HUES48 (cell line): Measurements from ENCODE around the gene RUNX2.
A peak's percentile ranks its signal among the peaks of the same experiment; 100 is the strongest.

Source experiments
- H3K27ac ChIP-seq: one replicate; pipeline ENCODE4 v1.7.0; 2013; ENCODE audit warnings: low read depth, low read length, inconsistent platforms
- H3K27me3 ChIP-seq: 2 replicates; pipeline ENCODE4 v1.6.1; 2013; ENCODE audit warnings: mild to moderate bottlenecking, low read length; ENCODE audit not compliant: control insufficient read depth, insufficient read depth
- H3K36me3 ChIP-seq: 2 replicates; pipeline ENCODE4 v1.6.1; 2013; ENCODE audit warnings: low read length; ENCODE audit not compliant: control insufficient read depth, insufficient read depth
- H3K4me1 ChIP-seq: 2 replicates; pipeline ENCODE4 v1.6.1; 2013; ENCODE audit warnings: mild to moderate bottlenecking, low read length; ENCODE audit not compliant: control insufficient read depth, insufficient read depth
- H3K4me3 ChIP-seq: 2 replicates; pipeline ENCODE4 v1.5.1; 2013; ENCODE audit warnings: mild to moderate bottlenecking, low read depth, low read length
- H3K9ac ChIP-seq: 2 replicates; pipeline ENCODE4 v1.6.1; 2013; ENCODE audit warnings: mild to moderate bottlenecking, low read depth, low read length, moderate library complexity
- H3K9me3 ChIP-seq: 2 replicates; pipeline ENCODE4 v1.6.1; 2013; ENCODE audit warnings: low read length; ENCODE audit not compliant: control insufficient read depth, insufficient read depth

Gene RUNX2

GRCh38 chr6:45654673-45655072 lies 326.5 kb downstream of the RUNX2 start:
- Histone ChIP-seq H3K4me1 (no peaks in the 10 kb centered on the region), H3K9me3 (no peaks in the 10 kb centered on the region), H3K27ac (no peak overlapping the region), H3K27me3 (no peaks in the 10 kb centered on the region), H3K36me3 (no peaks in the 10 kb centered on the region), H3K9ac (no peak overlapping the region), H3K4me3 (no peak overlapping the region)

- Histone ChIP-seq H3K9me3 (no peaks in the 10 kb centered on the region), H3K4me1 (no peaks in the 10 kb centered on the region), H3K36me3 (no peaks in the 10 kb centered on the region), H3K27me3 (no peaks in the 10 kb centered on the region), H3K4me3 (no peak overlapping the region), H3K27ac (peak overlapping the region; percentile 48), H3K9ac (no peak overlapping the region)
These were observed 327.8 kb downstream of the RUNX2 start for GRCh38 chr6:45655745-45656476.

GRCh38 chr6:45657226-45657625 lies 329.1 kb downstream of the RUNX2 start:
- H3K4me3 ChIP-seq, result no peak overlapping the region
- H3K36me3 ChIP-seq, result no peaks in the 10 kb centered on the region
- no peak overlapping the region for H3K27ac ChIP-seq
- no peaks in the 10 kb centered on the region for H3K9me3 ChIP-seq
- H3K4me1 ChIP-seq, result no peaks in the 10 kb centered on the region
- H3K9ac ChIP-seq, result no peak overlapping the region
- peaks cover 11% of the 10 kb centered on the region for H3K27me3 ChIP-seq

GRCh38 chr6:45658400-45658799 lies 330.3 kb downstream of the RUNX2 start:
- no peak overlapping the region for H3K4me3 ChIP-seq
- no peak overlapping the region for H3K27ac ChIP-seq
- no peaks in the 10 kb centered on the region for H3K4me1 ChIP-seq
- peaks cover 22% of the 10 kb centered on the region for H3K27me3 ChIP-seq
- no peaks in the 10 kb centered on the region for H3K36me3 ChIP-seq
- H3K9ac ChIP-seq, result no peak overlapping the region
- no peaks in the 10 kb centered on the region for H3K9me3 ChIP-seq

GRCh38 chr6:45658958-45659357 lies 330.8 kb downstream of the RUNX2 start:
- Histone ChIP-seq H3K4me3 (no peak overlapping the region), H3K9ac (no peak overlapping the region), H3K27me3 (peaks cover 28% of the 10 kb centered on the region), H3K36me3 (no peaks in the 10 kb centered on the region), H3K9me3 (no peaks in the 10 kb centered on the region), H3K4me1 (peaks cover 2% of the 10 kb centered on the region), H3K27ac (no peak overlapping the region)

- Histone ChIP-seq H3K9ac (no peak overlapping the region), H3K36me3 (no peaks in the 10 kb centered on the region), H3K9me3 (no peaks in the 10 kb centered on the region), H3K27me3 (peaks cover 42% of the 10 kb centered on the region), H3K4me1 (peaks cover 14% of the 10 kb centered on the region), H3K27ac (no peak overlapping the region), H3K4me3 (no peak overlapping the region)
These were observed 333.5 kb downstream of the RUNX2 start for GRCh38 chr6:45661661-45662060.

- Histone ChIP-seq H3K36me3 (no peaks in the 10 kb centered on the region), H3K4me1 (peaks cover 18% of the 10 kb centered on the region), H3K27ac (no peak overlapping the region), H3K27me3 (peaks cover 42% of the 10 kb centered on the region), H3K9me3 (no peaks in the 10 kb centered on the region), H3K4me3 (peak overlapping the region; percentile 51), H3K9ac (no peak overlapping the region)
These were observed 335.4 kb downstream of the RUNX2 start for GRCh38 chr6:45663251-45664221.

- no peaks in the 10 kb centered on the region for H3K36me3 ChIP-seq
- no peak overlapping the region for H3K9ac ChIP-seq
- H3K4me3 ChIP-seq, result no peak overlapping the region
- no peak overlapping the region for H3K27ac ChIP-seq
- H3K27me3 ChIP-seq, result peaks cover 42% of the 10 kb centered on the region
- no peaks in the 10 kb centered on the region for H3K9me3 ChIP-seq
- peaks cover 18% of the 10 kb centered on the region for H3K4me1 ChIP-seq
These were observed 336.6 kb downstream of the RUNX2 start for GRCh38 chr6:45664707-45665106.

- Histone ChIP-seq H3K9me3 (no peaks in the 10 kb centered on the region), H3K36me3 (no peaks in the 10 kb centered on the region), H3K27me3 (peaks cover 42% of the 10 kb centered on the region), H3K9ac (no peak overlapping the region), H3K27ac (no peak overlapping the region), H3K4me1 (peaks cover 18% of the 10 kb centered on the region), H3K4me3 (no peak overlapping the region)
These were observed 337.7 kb downstream of the RUNX2 start for GRCh38 chr6:45665859-45666258.

GRCh38 chr6:45666846-45667245 lies 338.7 kb downstream of the RUNX2 start:
- Histone ChIP-seq H3K4me1 (peaks cover 18% of the 10 kb centered on the region), H3K9me3 (no peaks in the 10 kb centered on the region), H3K27ac (no peak overlapping the region), H3K27me3 (peaks cover 35% of the 10 kb centered on the region), H3K4me3 (no peak overlapping the region), H3K36me3 (no peaks in the 10 kb centered on the region), H3K9ac (no peak overlapping the region)

GRCh38 chr6:45667300-45667699 lies 339.2 kb downstream of the RUNX2 start:
- H3K36me3 ChIP-seq, result no peaks in the 10 kb centered on the region
- no peak overlapping the region for H3K9ac ChIP-seq
- peaks cover 31% of the 10 kb centered on the region for H3K27me3 ChIP-seq
- no peak overlapping the region for H3K4me3 ChIP-seq
- H3K9me3 ChIP-seq, result no peaks in the 10 kb centered on the region
- H3K4me1 ChIP-seq, result peaks cover 18% of the 10 kb centered on the region
- H3K27ac ChIP-seq, result no peak overlapping the region
